Gastroesophageal sphincter (tissue), 4 donors: ENCODE data around the gene SMCO3. TPM values are rescaled to one million over a fixed set of nuclear protein-coding genes. Genes with fewer than 3 reads are reported as not detected.

Experiments used
- ATAC-seq: fragments of 150-250 bp; one replicate; pipeline ENCODE4 v1.9.1; 2016; ENCODE audit warnings: mild to moderate bottlenecking, moderate library complexity
- H3K27ac ChIP-seq, 4 donors: fragments of 200-600 bp; sonication (generic) in 3 of 4; 1 replicate in 3 of 4; 2 replicates in 1 of 4; pipeline ENCODE4 v1.5.1; 2016 to 2019
- H3K27me3 ChIP-seq: fragments of 200-600 bp; sonication (generic); one replicate; pipeline ENCODE4 v1.5.1; 2019
- H3K36me3 ChIP-seq, 2 donors: fragments of 200-600 bp; sonication (generic); one replicate each; pipeline ENCODE4 v1.5.1; 2019; ENCODE audit warnings: control low read depth in 1 of 2
- H3K4me1 ChIP-seq, 3 donors: fragments of 200-600 bp; sonication (generic); 1 replicate in 2 of 3; 2 replicates in 1 of 3; pipeline ENCODE4 v1.5.1; 2016 to 2019; ENCODE audit warnings: control low read depth in 2 of 3
- H3K4me3 ChIP-seq, 2 donors: fragments of 200-600 bp; sonication (generic); one replicate each; pipeline ENCODE4 v1.5.1; 2019; ENCODE audit warnings: mild to moderate bottlenecking in 1 of 2, moderate library complexity in 1 of 2
- H3K9me3 ChIP-seq, 3 donors: fragments of 200-600 bp; sonication (generic); one replicate each; pipeline ENCODE4 v1.5.1; 2017 to 2019; ENCODE audit warnings: control low read depth in 2 of 3
- CTCF ChIP-seq, 4 experiments: fragments of 200-600 bp in 2 of 4; fragments of 450-650 bp in 2 of 4; sonication (generic) in 1 of 4; IDR thresholded peaks; one replicate each; pipeline ENCODE4 v1.5.1; 2017 to 2019; ENCODE audit warnings: antibody characterized with exemption in 4 of 4, mild to moderate bottlenecking in 2 of 4, moderate library complexity in 2 of 4
- EP300 ChIP-seq: sonication (generic); formaldehyde crosslinking; IDR thresholded peaks from one replicate; pipeline ENCODE4 v1.6.1; 2017; ENCODE audit warnings: antibody characterized with exemption, mild to moderate bottlenecking
- POLR2A ChIP-seq, 2 donors: fragments of 450-650 bp; IDR thresholded peaks; one replicate each; pipeline ENCODE4 v1.6.1; 2017; ENCODE audit warnings: antibody characterized with exemption in 2 of 2, mild to moderate bottlenecking in 2 of 2, moderate library complexity in 1 of 2
- POLR2AphosphoS5 ChIP-seq: sonication (generic); formaldehyde crosslinking; IDR thresholded peaks from one replicate; pipeline ENCODE4 v1.6.1; 2017; ENCODE audit warnings: antibody characterized with exemption
- WGBS, 2 donors: methylation state at CpG; one replicate each; pipeline ENCODE4 v1.1.5; 2018; ENCODE audit warnings: low coverage in 1 of 2; 5-methylcytosine and 5-hydroxymethylcytosine counted together
- total RNA-seq, 4 donors: library from RNA; depleted of rRNA; stranded (reverse); fragments of >200 nt; gene quantifications; one replicate each; pipeline ENCODE4 v1.1.0, GENCODE V29; 2016

Gene SMCO3
- total RNA-seq, 4 donors from 2014 or later, result 0.13 to 0.57 (median 0.31) TPM; not detected in 1

- Histone ChIP-seq H3K4me3 (no peak overlapping the region), H3K4me1 (no peaks in the 10 kb centered on the region), H3K36me3 (no peaks in the 10 kb centered on the region), H3K27ac (no peak overlapping the region), H3K27me3 (no peaks in the 10 kb centered on the region), H3K9me3 (no peaks in the 10 kb centered on the region)
- TF ChIP-seq POLR2A (IDR thresholded peaks at IDR 0.05) (no peak), EP300 (no peak), POLR2AphosphoS5 (no peak), CTCF (IDR thresholded peaks at IDR 0.05) (no peak)
- no peak for ATAC-seq
- 18 to 29% methylated on average over 1 of the region's 1 CpG for WGBS, 2 donors
These were observed 20.0 kb upstream of the SMCO3 start for GRCh38 chr12:14833952-14834351.

GRCh38 chr12:14833336-14833735 lies 19.4 kb upstream of the SMCO3 start:
- Histone ChIP-seq H3K27me3 (no peaks in the 10 kb centered on the region), H3K36me3 (no peaks in the 10 kb centered on the region), H3K27ac (no peak overlapping the region), H3K4me1 (no peaks in the 10 kb centered on the region), H3K9me3 (no peaks in the 10 kb centered on the region), H3K4me3 (no peak overlapping the region)
- WGBS, 2 donors, result 84 to 90% methylated on average over 3 of the region's 3 CpGs
- no peak for ATAC-seq
- TF ChIP-seq POLR2AphosphoS5 (no peak), EP300 (no peak)

GRCh38 chr12:14828892-14829291 lies 14.9 kb upstream of the SMCO3 start:
- TF ChIP-seq POLR2A (IDR thresholded peaks at IDR 0.05) (no peak), EP300 (no peak), CTCF (IDR thresholded peaks at IDR 0.05) (no peak), POLR2AphosphoS5 (no peak)
- ATAC-seq, result no peak
- Histone ChIP-seq H3K36me3 (no peaks in the 10 kb centered on the region), H3K9me3 (no peaks in the 10 kb centered on the region), H3K27me3 (no peaks in the 10 kb centered on the region), H3K4me1 (no peaks in the 10 kb centered on the region), H3K4me3 (no peak overlapping the region), H3K27ac (no peak overlapping the region)

- H3K4me3 ChIP-seq, result no peak overlapping the region
- peak overlapping the region in 1 of 4 donors; percentile 25 for H3K27ac ChIP-seq
- no peaks in the 10 kb centered on the region for H3K4me1 ChIP-seq
- 92 to 100% methylated on average over 1 to 2 of the region's 2 CpGs for WGBS, 2 donors
- H3K27me3 ChIP-seq, result no peaks in the 10 kb centered on the region
- H3K9me3 ChIP-seq, result no peaks in the 10 kb centered on the region
- H3K36me3 ChIP-seq, result no peaks in the 10 kb centered on the region
- no peak for TF ChIP-seq CTCF (IDR thresholded peaks at IDR 0.05)
- TF ChIP-seq POLR2A (IDR thresholded peaks at IDR 0.05), result no peak
- no peak for TF ChIP-seq POLR2AphosphoS5
- no peak for ATAC-seq
These were observed 13.1 kb upstream of the SMCO3 start for GRCh38 chr12:14827043-14827442.

- H3K27me3 ChIP-seq, result peaks cover 4% of the 10 kb centered on the region
- no peaks in the 10 kb centered on the region for H3K9me3 ChIP-seq
- H3K4me3 ChIP-seq, result no peak overlapping the region
- TF ChIP-seq POLR2A (IDR thresholded peaks at IDR 0.05) (no peak), CTCF (IDR thresholded peaks at IDR 0.05) (no peak), POLR2AphosphoS5 (no peak), EP300 (no peak)
- no peaks in the 10 kb centered on the region for H3K4me1 ChIP-seq
- H3K36me3 ChIP-seq, result no peaks in the 10 kb centered on the region
- WGBS, 2 donors, result 63 to 91% methylated on average over 5 of the region's 5 CpGs
- ATAC-seq, result no peak
- peak overlapping the region in 1 of 4 donors; percentile 25 for H3K27ac ChIP-seq
These were observed 12.5 kb upstream of the SMCO3 start for GRCh38 chr12:14826491-14826890.

- Histone ChIP-seq H3K9me3 (no peaks in the 10 kb centered on the region), H3K4me1 (no peaks in the 10 kb centered on the region), H3K4me3 (no peak overlapping the region), H3K27me3 (peaks cover 8% of the 10 kb centered on the region), H3K27ac (no peak overlapping the region), H3K36me3 (no peaks in the 10 kb centered on the region)
- TF ChIP-seq POLR2A (IDR thresholded peaks at IDR 0.05), result no peak
- no peak for TF ChIP-seq CTCF (IDR thresholded peaks at IDR 0.05)
- no peak for ATAC-seq
These were observed 11.3 kb upstream of the SMCO3 start for GRCh38 chr12:14825256-14825655.
